SK-N-MC (cell line): Measurements from ENCODE around the gene SPIRE1.

Experiments
- DNase-seq: peaks from one replicate; pipeline ENCODE4 v3.0.0-alpha.2; 2011; ENCODE audit warnings: low read depth, low spot score
- H3K27ac ChIP-seq: fragments of 200-600 bp; sonication (generic); 2 replicates; pipeline ENCODE4 v1.5.1; 2016; ENCODE audit warnings: mixed run types
- H3K36me3 ChIP-seq: fragments of 200-600 bp; sonication (generic); 2 replicates; pipeline ENCODE4 v1.6.1; 2017; ENCODE audit warnings: antibody characterized with exemption, low read length, mixed read lengths; ENCODE audit not compliant: insufficient read depth
- H3K4me3 ChIP-seq: fragments of 200-600 bp; sonication (generic); 2 replicates; pipeline ENCODE4 v1.5.1; 2016
- H3K9ac ChIP-seq: fragments of 200-600 bp; sonication (generic); 2 replicates; pipeline ENCODE4 v1.8.0; 2017; ENCODE audit warnings: mixed run types, mixed read lengths; ENCODE audit not compliant: insufficient read length
- H3K9me3 ChIP-seq: fragments of 200-600 bp; sonication (generic); 2 replicates; pipeline ENCODE4 v1.6.1; 2017; ENCODE audit warnings: low read depth, mild to moderate bottlenecking, antibody characterized with exemption, low read length, moderate library complexity, mixed read lengths
- EZH2 ChIP-seq: fragments of 200-600 bp; sonication (generic); IDR thresholded peaks from one replicate; pipeline ENCODE4 v1.6.1; 2017; ENCODE audit warnings: antibody characterized with exemption
- FOXP2 ChIP-seq: optimal IDR thresholded peaks from 2 replicates; pipeline ENCODE3; 2011; ENCODE audit warnings: mild to moderate bottlenecking, moderate library complexity; ENCODE audit not compliant: insufficient read depth; ENCODE audit errors: extremely low read length, control extremely low read depth
- POLR2AphosphoS5 ChIP-seq: IDR thresholded peaks from 2 replicates; pipeline ENCODE4 v1.6.1; 2012; ENCODE audit warnings: mild to moderate bottlenecking, low read depth, low read length, borderline replicate concordance

The SPIRE1 gene

GRCh38 chr18:12405066-12405465 lies 252.8 kb downstream of the SPIRE1 start:
- no peak for DNase-seq
- H3K9me3 ChIP-seq: no peaks in the 10 kb centered on the region

GRCh38 chr18:12403601-12404506 lies 254.1 kb downstream of the SPIRE1 start:
- no peak for TF ChIP-seq FOXP2
- DNase-seq: no peak
- Histone ChIP-seq H3K36me3 (no peaks in the 10 kb centered on the region), H3K4me3 (peak overlapping the region; percentile 3; the same call in 1 of the 2 replicates), H3K9ac (peak overlapping the region; percentile 28), H3K9me3 (no peaks in the 10 kb centered on the region), H3K27ac (peak overlapping the region; percentile 53)

More at GRCh38 chr18:12405066-12405465, 252.8 kb downstream of the SPIRE1 start:
- no peak overlapping the region for H3K27ac ChIP-seq
- H3K4me3 ChIP-seq: no peak overlapping the region
- H3K36me3 ChIP-seq: peaks cover 3% of the 10 kb centered on the region; the same call in 1 of the 2 replicates
- TF ChIP-seq EZH2: no peak
- no peak for TF ChIP-seq FOXP2
- TF ChIP-seq POLR2AphosphoS5: no peak
- no peak overlapping the region for H3K9ac ChIP-seq

- Histone ChIP-seq H3K4me3 (no peak overlapping the region), H3K27ac (no peak overlapping the region), H3K36me3 (no peaks in the 10 kb centered on the region), H3K9ac (no peak overlapping the region), H3K9me3 (no peaks in the 10 kb centered on the region)
- no peak for TF ChIP-seq FOXP2
- TF ChIP-seq POLR2AphosphoS5: no peak
- TF ChIP-seq EZH2: no peak
- no peak for DNase-seq
These were observed 256.0 kb downstream of the SPIRE1 start for GRCh38 chr18:12401881-12402280.

- H3K27ac ChIP-seq: no peak overlapping the region
- TF ChIP-seq FOXP2 (no peak), EZH2 (no peak), POLR2AphosphoS5 (no peak)
These were observed 258.7 kb downstream of the SPIRE1 start for GRCh38 chr18:12399231-12399630.

GRCh38 chr18:12398625-12399024 lies 259.3 kb downstream of the SPIRE1 start:
- Histone ChIP-seq H3K9ac (no peak overlapping the region), H3K27ac (no peak overlapping the region), H3K4me3 (no peak overlapping the region), H3K9me3 (no peaks in the 10 kb centered on the region), H3K36me3 (no peaks in the 10 kb centered on the region)
- no peak for TF ChIP-seq FOXP2
- no peak for DNase-seq

More at GRCh38 chr18:12399231-12399630, 258.7 kb downstream of the SPIRE1 start:
- H3K9me3 ChIP-seq: no peaks in the 10 kb centered on the region
- H3K4me3 ChIP-seq: no peak overlapping the region
- no peak for DNase-seq
- H3K36me3 ChIP-seq: no peaks in the 10 kb centered on the region
- no peak overlapping the region for H3K9ac ChIP-seq

- H3K9ac ChIP-seq: no peak overlapping the region
- TF ChIP-seq POLR2AphosphoS5 (no peak), FOXP2 (no peak), EZH2 (no peak)
- no peaks in the 10 kb centered on the region for H3K36me3 ChIP-seq
- H3K4me3 ChIP-seq: no peak overlapping the region
- no peak for DNase-seq
- no peak overlapping the region for H3K27ac ChIP-seq
- H3K9me3 ChIP-seq: no peaks in the 10 kb centered on the region
These were observed 260.1 kb downstream of the SPIRE1 start for GRCh38 chr18:12397793-12398192.

- no peak overlapping the region for H3K9ac ChIP-seq
These were observed 260.7 kb downstream of the SPIRE1 start for GRCh38 chr18:12397254-12397653.

More at GRCh38 chr18:12397254-12397653, 260.7 kb downstream of the SPIRE1 start:
- DNase-seq: no peak
- H3K36me3 ChIP-seq: no peaks in the 10 kb centered on the region
- no peak overlapping the region for H3K4me3 ChIP-seq
- H3K27ac ChIP-seq: no peak overlapping the region
- H3K9me3 ChIP-seq: no peaks in the 10 kb centered on the region
- no peak for TF ChIP-seq POLR2AphosphoS5
- no peak for TF ChIP-seq FOXP2
- no peak for TF ChIP-seq EZH2
